SK-N-SH (cell line): ENCODE data around the gene OXGR1. TPM values are rescaled to one million over a fixed set of nuclear protein-coding genes. Genes with fewer than 3 reads are reported as not detected.

Experiments
- CTCF ChIA-PET: fragments of 300-600, 350-600 bp; formaldehyde crosslinking; extraction: SDS; loops from one replicate; lab custom pipeline; 2021; lab: Yijun Ruan, JAX
- POLR2A ChIA-PET: fragments of 350-600 bp; sonication (Branson Sonifier 250); formaldehyde crosslinking; extraction: SDS; loops from one replicate; lab custom pipeline; 2020; ENCODE audit warnings: antibody characterized with exemption, inconsistent platforms; lab: Yijun Ruan, JAX
- DNase-seq: peaks from one replicate; pipeline ENCODE4 v3.0.0; 2012
- H2AFZ ChIP-seq: fragments of 200-600 bp; sonication (generic); 2 replicates; pipeline ENCODE4 v1.8.1; 2016; ENCODE audit warnings: antibody characterized with exemption, mild to moderate bottlenecking, low read depth
- H3F3A ChIP-seq: fragments of 200-600 bp; sonication (generic); replicated peaks from 2 replicates; pipeline ENCODE3; 2016; ENCODE audit warnings: antibody characterized with exemption, mild to moderate bottlenecking; ENCODE audit not compliant: insufficient read depth
- H3K27ac ChIP-seq, 2 experiments: fragments of 200-500 bp in 1 of 2; fragments of 200-600 bp in 1 of 2; sonication (Bioruptor generic) in 1 of 2; sonication (generic), shearing (Covaris generic) in 1 of 2; 2 replicates each; pipeline versions ENCODE4 v1.5.1 to v1.6.1; 2014 to 2016; ENCODE audit warnings: low read depth in 2 of 2, inconsistent platforms in 1 of 2, low read length in 1 of 2, mild to moderate bottlenecking in 1 of 2, mixed read lengths in 1 of 2
- H3K27me3 ChIP-seq: fragments of 200-600 bp; sonication (generic), shearing (Covaris generic); 2 replicates; pipeline ENCODE4 v1.6.1; 2016; ENCODE audit warnings: mixed run types; ENCODE audit not compliant: insufficient read depth
- H3K36me3 ChIP-seq, 2 experiments: fragments of 200-500 bp in 1 of 2; fragments of 200-600 bp in 1 of 2; sonication (Bioruptor generic) in 1 of 2; sonication (generic) in 1 of 2; replicated peaks in 1 of 2; 2 replicates each; pipeline versions ENCODE3 to v1.5.1; 2014 to 2016; ENCODE audit warnings: low read length in 1 of 2, mild to moderate bottlenecking in 1 of 2; ENCODE audit not compliant: insufficient read depth in 2 of 2, control insufficient read depth in 1 of 2
- H3K4me1 ChIP-seq, 2 experiments: fragments of 200-500 bp in 1 of 2; fragments of 200-600 bp in 1 of 2; sonication (Bioruptor generic) in 1 of 2; sonication (generic), shearing (Covaris generic) in 1 of 2; 2 replicates each; pipeline versions ENCODE4 v1.5.1 to v1.6.1; 2014 to 2016; ENCODE audit warnings: low read depth in 1 of 2, low read length in 1 of 2, mixed run types in 1 of 2; ENCODE audit not compliant: insufficient read depth in 2 of 2, control insufficient read depth in 1 of 2
- H3K4me2 ChIP-seq: fragments of 200-600 bp; sonication (generic), shearing (Covaris generic); 2 replicates; pipeline ENCODE4 v1.6.1; 2017; ENCODE audit warnings: mixed run types
- H3K4me3 ChIP-seq, 2 experiments: fragments of 200-500 bp in 1 of 2; fragments of 200-600 bp in 1 of 2; sonication (Bioruptor generic) in 1 of 2; sonication (generic), shearing (Covaris generic) in 1 of 2; 2 replicates each; pipeline versions ENCODE4 v1.5.1 to v1.8.1; 2014 to 2016; ENCODE audit warnings: low read depth in 2 of 2, inconsistent platforms in 1 of 2, low read length in 1 of 2, mild to moderate bottlenecking in 1 of 2, mixed read lengths in 1 of 2, moderate library complexity in 1 of 2
- H3K79me2 ChIP-seq: fragments of 200-600 bp; sonication (generic); 2 replicates; pipeline ENCODE4 v1.8.1; 2017; ENCODE audit warnings: mild to moderate bottlenecking; ENCODE audit not compliant: insufficient read depth
- H3K9ac ChIP-seq: fragments of 200-600 bp; sonication (generic); 2 replicates; pipeline ENCODE4 v1.6.1; 2017; ENCODE audit warnings: mixed run types
- H3K9me2 ChIP-seq: fragments of 200-600 bp; sonication (generic); 2 replicates; pipeline ENCODE4 v1.6.1; 2017; ENCODE audit warnings: mixed run types
- H3K9me3 ChIP-seq: fragments of 200-600 bp; sonication (generic); 2 replicates; pipeline ENCODE4 v1.6.1; 2017; ENCODE audit warnings: mixed run types, mild to moderate bottlenecking, moderate library complexity
- H4K20me1 ChIP-seq: fragments of 200-600 bp; sonication (generic); 2 replicates; pipeline ENCODE4 v1.6.1; 2017; ENCODE audit warnings: mild to moderate bottlenecking, mixed run types; ENCODE audit not compliant: insufficient read depth
- CHD2 ChIP-seq: fragments of 150-350 bp; IDR thresholded peaks from 2 replicates; pipeline ENCODE4 v1.6.1; 2018; ENCODE audit warnings: low read length; ENCODE audit not compliant: partially characterized antibody
- EP300 ChIP-seq, 2 experiments: IDR thresholded peaks; 2 replicates each; pipeline versions ENCODE4 v1.4.0 to v1.6.1; 2012; ENCODE audit warnings: borderline replicate concordance in 1 of 2, low read depth in 1 of 2, low read length in 1 of 2
- FOSL2 ChIP-seq: IDR thresholded peaks from 2 replicates; pipeline ENCODE4 v1.4.0; 2012; ENCODE audit warnings: low read depth, mild to moderate bottlenecking, moderate library complexity, borderline replicate concordance
- FOXJ3 ChIP-seq: sonication (generic); formaldehyde crosslinking; IDR thresholded peaks from 2 replicates; pipeline ENCODE4 v1.5.1; 2020; ENCODE audit warnings: mild to moderate bottlenecking, missing genetic modification reagents
- FOXM1 ChIP-seq: IDR thresholded peaks from 2 replicates; pipeline ENCODE4 v1.4.0; 2012; ENCODE audit warnings: low read depth, mild to moderate bottlenecking
- GATA2 ChIP-seq: sonication (generic); formaldehyde crosslinking; IDR thresholded peaks from 2 replicates; pipeline ENCODE4 v1.5.0; 2020; ENCODE audit warnings: mild to moderate bottlenecking, missing genetic modification reagents
- MXI1 ChIP-seq: IDR thresholded peaks from 2 replicates; pipeline ENCODE4 v1.6.1; 2012; ENCODE audit warnings: mild to moderate bottlenecking, low read depth, low read length, improper control_type of control experiment
- NFIC ChIP-seq: IDR thresholded peaks from 2 replicates; pipeline ENCODE4 v1.4.0; 2012; ENCODE audit warnings: borderline replicate concordance
- POLR2AphosphoS5 ChIP-seq: IDR thresholded peaks from 2 replicates; pipeline ENCODE4 v1.6.1; 2012; ENCODE audit warnings: low read depth, low read length
- RAD21 ChIP-seq: IDR thresholded peaks from 2 replicates; pipeline ENCODE4 v1.6.1; 2012; ENCODE audit warnings: mild to moderate bottlenecking, low read length
- RFX5 ChIP-seq: IDR thresholded peaks from 2 replicates; pipeline ENCODE4 v1.6.1; 2012; ENCODE audit warnings: mild to moderate bottlenecking, improper control_type of control experiment, low read length
- RXRA ChIP-seq: IDR thresholded peaks from 2 replicates; pipeline ENCODE4 v1.4.0; 2012; ENCODE audit warnings: low read depth, mild to moderate bottlenecking, borderline replicate concordance
- TAF1 ChIP-seq: IDR thresholded peaks from 2 replicates; pipeline ENCODE4 v1.6.1; 2012; ENCODE audit warnings: low read depth, mild to moderate bottlenecking, low read length, moderate library complexity, borderline replicate concordance
- YY1 ChIP-seq: IDR thresholded peaks from 2 replicates; pipeline ENCODE4 v1.4.0; 2012; ENCODE audit warnings: low read depth, mild to moderate bottlenecking
- WGBS: methylation state at CpG from one replicate; pipeline ENCODE4 v1.1.6; 2017; ENCODE audit warnings: low lambda C conversion rate; 5-methylcytosine and 5-hydroxymethylcytosine counted together
- polyA plus RNA-seq, 3 experiments: library from polyadenylated mRNA; depleted of rRNA; stranded (reverse); fragments of >200 nt; gene quantifications; 2 replicates each; pipeline ENCODE4 v1.2.3, GENCODE V29; 2012
- TF ChIP-seq, protein P1 (sequence below): IDR thresholded peaks from 2 replicates; pipeline ENCODE4 v1.4.0; 2012; ENCODE audit warnings: low read depth, borderline replicate concordance
- TF ChIP-seq, protein P2 (sequence below): fragments of 150-350 bp; IDR thresholded peaks from 2 replicates; pipeline ENCODE4 v1.6.1; 2016; ENCODE audit warnings: mild to moderate bottlenecking, low read depth, low read length
- TF ChIP-seq, protein P3 (sequence below): IDR thresholded peaks from 2 replicates; pipeline ENCODE4 v1.4.0; 2012; ENCODE audit warnings: low read depth
- TF ChIP-seq, protein P4 (sequence below): fragments of 150-350 bp; IDR thresholded peaks from 2 replicates; pipeline ENCODE4 v1.6.1; 2017; ENCODE audit warnings: antibody characterized with exemption, low read length, low read depth, borderline replicate concordance
- TF ChIP-seq, protein P5 (sequence below): fragments of 200-600 bp; sonication (generic); IDR thresholded peaks from 2 replicates; pipeline ENCODE4 v1.6.1; 2017; ENCODE audit warnings: antibody characterized with exemption, mild to moderate bottlenecking, moderate library complexity

Gene OXGR1
- polyA plus RNA-seq, 1 of the 3 experiments (the other 2 are of a cell fraction) = not detected

DNA sequence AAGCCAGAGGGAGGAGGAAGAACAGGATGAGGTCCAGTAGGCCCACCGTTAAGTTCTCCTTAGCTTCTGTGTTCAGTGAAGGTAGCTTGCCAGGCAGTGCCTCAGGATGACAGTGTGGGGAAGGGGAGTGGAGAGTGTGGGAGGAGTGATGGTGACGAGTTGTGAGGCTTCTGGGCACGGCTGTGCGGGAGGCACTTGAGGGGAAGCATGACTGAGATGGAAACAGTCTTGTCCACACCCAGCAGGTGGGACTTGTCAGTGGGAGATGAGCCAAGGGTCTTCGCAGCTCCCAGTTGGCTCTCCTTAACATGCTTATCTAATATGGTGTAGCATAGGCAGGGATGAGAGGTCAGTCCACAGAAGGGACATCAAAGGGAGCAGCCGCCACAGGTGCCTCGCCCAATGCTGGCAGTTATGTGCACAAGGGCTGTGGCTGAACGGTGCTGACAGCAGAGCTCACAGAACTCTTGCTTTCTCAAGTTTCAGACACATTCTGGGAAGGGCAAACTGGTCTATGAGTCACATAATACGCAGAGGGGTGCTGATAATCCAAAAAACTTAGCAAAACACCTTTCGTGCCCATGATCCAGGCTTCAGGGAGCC, 47.5 kb downstream of the OXGR1 start:
- Histone ChIP-seq H3K4me1 (no peaks in the 10 kb centered on the region), H3K4me3 (no peak overlapping the region)
- POLR2A ChIA-PET = no interaction called here

More for the DNA sequence above, 47.5 kb downstream of the OXGR1 start:
- 32% methylated on average over 10 of the region's 10 CpGs for WGBS
- Histone ChIP-seq H3K79me2 (no peaks in the 10 kb centered on the region), H3F3A (no peaks in the 10 kb centered on the region), H3K27me3 (no peaks in the 10 kb centered on the region)
- no peak for DNase-seq
- no peak for TF ChIP-seq YY1
- TF ChIP-seq CHD2 = no peak
- TF ChIP-seq GATA2 = no peak
- no peak for TF ChIP-seq FOSL2
- TF ChIP-seq, protein P1, sequence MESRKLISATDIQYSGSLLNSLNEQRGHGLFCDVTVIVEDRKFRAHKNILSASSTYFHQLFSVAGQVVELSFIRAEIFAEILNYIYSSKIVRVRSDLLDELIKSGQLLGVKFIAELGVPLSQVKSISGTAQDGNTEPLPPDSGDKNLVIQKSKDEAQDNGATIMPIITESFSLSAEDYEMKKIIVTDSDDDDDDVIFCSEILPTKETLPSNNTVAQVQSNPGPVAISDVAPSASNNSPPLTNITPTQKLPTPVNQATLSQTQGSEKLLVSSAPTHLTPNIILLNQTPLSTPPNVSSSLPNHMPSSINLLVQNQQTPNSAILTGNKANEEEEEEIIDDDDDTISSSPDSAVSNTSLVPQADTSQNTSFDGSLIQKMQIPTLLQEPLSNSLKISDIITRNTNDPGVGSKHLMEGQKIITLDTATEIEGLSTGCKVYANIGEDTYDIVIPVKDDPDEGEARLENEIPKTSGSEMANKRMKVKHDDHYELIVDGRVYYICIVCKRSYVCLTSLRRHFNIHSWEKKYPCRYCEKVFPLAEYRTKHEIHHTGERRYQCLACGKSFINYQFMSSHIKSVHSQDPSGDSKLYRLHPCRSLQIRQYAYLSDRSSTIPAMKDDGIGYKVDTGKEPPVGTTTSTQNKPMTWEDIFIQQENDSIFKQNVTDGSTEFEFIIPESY = no peak
- TF ChIP-seq TAF1 = no peak
- TF ChIP-seq FOXM1 = no peak
- TF ChIP-seq, protein P2, sequence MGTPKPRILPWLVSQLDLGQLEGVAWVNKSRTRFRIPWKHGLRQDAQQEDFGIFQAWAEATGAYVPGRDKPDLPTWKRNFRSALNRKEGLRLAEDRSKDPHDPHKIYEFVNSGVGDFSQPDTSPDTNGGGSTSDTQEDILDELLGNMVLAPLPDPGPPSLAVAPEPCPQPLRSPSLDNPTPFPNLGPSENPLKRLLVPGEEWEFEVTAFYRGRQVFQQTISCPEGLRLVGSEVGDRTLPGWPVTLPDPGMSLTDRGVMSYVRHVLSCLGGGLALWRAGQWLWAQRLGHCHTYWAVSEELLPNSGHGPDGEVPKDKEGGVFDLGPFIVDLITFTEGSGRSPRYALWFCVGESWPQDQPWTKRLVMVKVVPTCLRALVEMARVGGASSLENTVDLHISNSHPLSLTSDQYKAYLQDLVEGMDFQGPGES = no peak
- TF ChIP-seq EP300 (IDR thresholded peaks at IDR 0.05; ENCODE audit: borderline replicate concordance in 1 of 2, low read depth in 1 of 2, low read length in 1 of 2) = no peak
- TF ChIP-seq, protein P3, sequence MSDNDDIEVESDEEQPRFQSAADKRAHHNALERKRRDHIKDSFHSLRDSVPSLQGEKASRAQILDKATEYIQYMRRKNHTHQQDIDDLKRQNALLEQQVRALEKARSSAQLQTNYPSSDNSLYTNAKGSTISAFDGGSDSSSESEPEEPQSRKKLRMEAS = no peak
- TF ChIP-seq, protein P4, sequence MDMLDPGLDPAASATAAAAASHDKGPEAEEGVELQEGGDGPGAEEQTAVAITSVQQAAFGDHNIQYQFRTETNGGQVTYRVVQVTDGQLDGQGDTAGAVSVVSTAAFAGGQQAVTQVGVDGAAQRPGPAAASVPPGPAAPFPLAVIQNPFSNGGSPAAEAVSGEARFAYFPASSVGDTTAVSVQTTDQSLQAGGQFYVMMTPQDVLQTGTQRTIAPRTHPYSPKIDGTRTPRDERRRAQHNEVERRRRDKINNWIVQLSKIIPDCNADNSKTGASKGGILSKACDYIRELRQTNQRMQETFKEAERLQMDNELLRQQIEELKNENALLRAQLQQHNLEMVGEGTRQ = no peak
- no peak for TF ChIP-seq RFX5
- no peak for TF ChIP-seq FOXJ3
- TF ChIP-seq RAD21 = no peak
- no peak for TF ChIP-seq MXI1
- no peak for TF ChIP-seq NFIC
- TF ChIP-seq POLR2AphosphoS5 = no peak
- no peak for TF ChIP-seq RXRA
- TF ChIP-seq, protein P5, sequence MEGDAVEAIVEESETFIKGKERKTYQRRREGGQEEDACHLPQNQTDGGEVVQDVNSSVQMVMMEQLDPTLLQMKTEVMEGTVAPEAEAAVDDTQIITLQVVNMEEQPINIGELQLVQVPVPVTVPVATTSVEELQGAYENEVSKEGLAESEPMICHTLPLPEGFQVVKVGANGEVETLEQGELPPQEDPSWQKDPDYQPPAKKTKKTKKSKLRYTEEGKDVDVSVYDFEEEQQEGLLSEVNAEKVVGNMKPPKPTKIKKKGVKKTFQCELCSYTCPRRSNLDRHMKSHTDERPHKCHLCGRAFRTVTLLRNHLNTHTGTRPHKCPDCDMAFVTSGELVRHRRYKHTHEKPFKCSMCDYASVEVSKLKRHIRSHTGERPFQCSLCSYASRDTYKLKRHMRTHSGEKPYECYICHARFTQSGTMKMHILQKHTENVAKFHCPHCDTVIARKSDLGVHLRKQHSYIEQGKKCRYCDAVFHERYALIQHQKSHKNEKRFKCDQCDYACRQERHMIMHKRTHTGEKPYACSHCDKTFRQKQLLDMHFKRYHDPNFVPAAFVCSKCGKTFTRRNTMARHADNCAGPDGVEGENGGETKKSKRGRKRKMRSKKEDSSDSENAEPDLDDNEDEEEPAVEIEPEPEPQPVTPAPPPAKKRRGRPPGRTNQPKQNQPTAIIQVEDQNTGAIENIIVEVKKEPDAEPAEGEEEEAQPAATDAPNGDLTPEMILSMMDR = no peak
- TF ChIP-seq, all 33 proteins: peak for 0
- Histone ChIP-seq H4K20me1 (no peaks in the 10 kb centered on the region), H3K9ac (no peak overlapping the region), H3K4me2 (no peak overlapping the region), H3K9me2 (no peaks in the 10 kb centered on the region), H3K27ac (no peak overlapping the region), H3K36me3 (no peaks in the 10 kb centered on the region), H3K9me3 (no peaks in the 10 kb centered on the region), H2AFZ (no peak overlapping the region)
- CTCF ChIA-PET = interaction anchor here (7.7 kb wide), 1 partner anchor 12 kb away, joined by 39 read pairs; no protein-coding TSS in a partner anchor
